Peyer's patch (tissue), 4 donors: ENCODE measurements around the gene HGFAC. TPM values are rescaled to one million over a fixed set of nuclear protein-coding genes. Genes with fewer than 3 reads are reported as not detected.

Experiments
- DNase-seq, 3 donors: peaks; one replicate each; pipeline ENCODE4 v3.0.0-alpha.2; 2017 to 2019
- H3K27ac ChIP-seq, 4 donors: fragments of 200-600 bp; sonication (generic); one replicate each; pipeline ENCODE4 v1.5.1; 2016 to 2019
- H3K27me3 ChIP-seq, 2 donors: fragments of 200-600 bp; sonication (generic); one replicate each; pipeline ENCODE4 v1.5.1; 2019
- H3K36me3 ChIP-seq, 3 donors: fragments of 200-600 bp; sonication (generic); one replicate each; pipeline ENCODE4 v1.5.1; 2016 to 2019
- H3K4me1 ChIP-seq, 4 donors: fragments of 200-600 bp; sonication (generic); one replicate each; pipeline ENCODE4 v1.5.1; 2016 to 2019
- H3K4me3 ChIP-seq, 4 donors: fragments of 200-600 bp; sonication (generic); 1 replicate in 3 of 4; 2 replicates in 1 of 4; pipeline ENCODE4 v1.5.1; 2016 to 2019; ENCODE audit warnings: mild to moderate bottlenecking in 1 of 4
- H3K9me3 ChIP-seq, 4 donors: fragments of 200-600 bp; sonication (generic); one replicate each; pipeline ENCODE4 v1.5.1; 2016 to 2019; ENCODE audit warnings: mild to moderate bottlenecking in 1 of 4
- CTCF ChIP-seq, 6 experiments: fragments of 450-650 bp in 4 of 6; fragments of 200-600 bp in 2 of 6; sonication (generic) in 1 of 6; IDR thresholded peaks; one replicate each; pipeline ENCODE4 v1.5.1; 2017 to 2019; ENCODE audit warnings: antibody characterized with exemption in 6 of 6, mild to moderate bottlenecking in 3 of 6, moderate library complexity in 1 of 6
- POLR2A ChIP-seq, 2 donors: fragments of 450-650 bp; IDR thresholded peaks; one replicate each; pipeline ENCODE4 v1.5.1; 2017; ENCODE audit warnings: antibody characterized with exemption in 2 of 2, mild to moderate bottlenecking in 2 of 2, moderate library complexity in 2 of 2
- total RNA-seq, 4 donors: library from RNA; depleted of rRNA; stranded (reverse); fragments of >200 nt; gene quantifications; one replicate each; pipeline ENCODE4 v1.1.0, GENCODE V29; 2016

HGFAC gene
- total RNA-seq, 4 donors from 2014 or later: not detected

DNA sequence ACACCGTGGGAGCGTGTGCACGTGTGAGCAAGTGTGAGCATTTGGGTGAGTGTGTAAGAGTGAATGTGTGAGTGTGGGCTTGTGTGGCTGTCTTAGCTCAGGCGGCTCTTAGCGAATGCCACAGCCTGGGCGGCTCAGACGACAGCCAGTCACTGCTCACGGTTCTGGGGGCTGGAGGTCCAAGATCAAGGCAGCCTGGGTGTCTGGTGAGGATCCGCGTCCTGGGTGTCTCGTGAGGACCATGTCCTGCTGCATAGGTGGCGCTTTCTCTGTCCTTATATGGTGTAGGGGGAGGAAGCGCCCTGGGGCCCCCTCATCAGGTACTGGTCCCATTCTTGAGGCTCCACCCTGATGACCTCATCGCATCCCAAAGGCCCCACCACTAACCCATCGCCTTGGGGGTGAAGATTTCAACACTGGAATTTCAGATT is 25.8 kb downstream of the HGFAC start:
- TF ChIP-seq CTCF (IDR thresholded peaks at IDR 0.05) (no peak), POLR2A (IDR thresholded peaks at IDR 0.05) (no peak)
- Histone ChIP-seq H3K27me3 (peaks cover 0 to 19% of the 10 kb centered on the region in 2 donors), H3K27ac (no peak overlapping the region), H3K4me3 (no peak overlapping the region), H3K36me3 (no peaks in the 10 kb centered on the region), H3K9me3 (no peaks in the 10 kb centered on the region), H3K4me1 (peaks cover 0 to 13% (median 5%) of the 10 kb centered on the region in 4 donors)
- no peak for DNase-seq

- TF ChIP-seq POLR2A (IDR thresholded peaks at IDR 0.05) (no peak), CTCF (IDR thresholded peaks at IDR 0.05) (no peak)
- Histone ChIP-seq H3K27me3 (peaks cover 0 to 14% of the 10 kb centered on the region in 2 donors), H3K4me1 (peaks cover 0 to 7% (median 5%) of the 10 kb centered on the region in 4 donors), H3K36me3 (no peaks in the 10 kb centered on the region), H3K4me3 (no peak overlapping the region), H3K9me3 (no peaks in the 10 kb centered on the region), H3K27ac (no peak overlapping the region)
- DNase-seq: no peak
Measured at GRCh38 chr4:3468154-3468553, 26.4 kb downstream of the HGFAC start.

- DNase-seq: no peak
- peaks cover 0 to 7% of the 10 kb centered on the region in 2 donors for H3K27me3 ChIP-seq
- H3K4me1 ChIP-seq: peaks cover 0 to under 1% (median 0%) of the 10 kb centered on the region in 4 donors
- H3K27ac ChIP-seq: no peak overlapping the region
- no peaks in the 10 kb centered on the region for H3K9me3 ChIP-seq
- H3K36me3 ChIP-seq: no peaks in the 10 kb centered on the region
- TF ChIP-seq CTCF (IDR thresholded peaks at IDR 0.05): no peak
- no peak for TF ChIP-seq POLR2A (IDR thresholded peaks at IDR 0.05)
- H3K4me3 ChIP-seq: no peak overlapping the region
Measured at GRCh38 chr4:3468804-3469203, 27.0 kb downstream of the HGFAC start.

DNA sequence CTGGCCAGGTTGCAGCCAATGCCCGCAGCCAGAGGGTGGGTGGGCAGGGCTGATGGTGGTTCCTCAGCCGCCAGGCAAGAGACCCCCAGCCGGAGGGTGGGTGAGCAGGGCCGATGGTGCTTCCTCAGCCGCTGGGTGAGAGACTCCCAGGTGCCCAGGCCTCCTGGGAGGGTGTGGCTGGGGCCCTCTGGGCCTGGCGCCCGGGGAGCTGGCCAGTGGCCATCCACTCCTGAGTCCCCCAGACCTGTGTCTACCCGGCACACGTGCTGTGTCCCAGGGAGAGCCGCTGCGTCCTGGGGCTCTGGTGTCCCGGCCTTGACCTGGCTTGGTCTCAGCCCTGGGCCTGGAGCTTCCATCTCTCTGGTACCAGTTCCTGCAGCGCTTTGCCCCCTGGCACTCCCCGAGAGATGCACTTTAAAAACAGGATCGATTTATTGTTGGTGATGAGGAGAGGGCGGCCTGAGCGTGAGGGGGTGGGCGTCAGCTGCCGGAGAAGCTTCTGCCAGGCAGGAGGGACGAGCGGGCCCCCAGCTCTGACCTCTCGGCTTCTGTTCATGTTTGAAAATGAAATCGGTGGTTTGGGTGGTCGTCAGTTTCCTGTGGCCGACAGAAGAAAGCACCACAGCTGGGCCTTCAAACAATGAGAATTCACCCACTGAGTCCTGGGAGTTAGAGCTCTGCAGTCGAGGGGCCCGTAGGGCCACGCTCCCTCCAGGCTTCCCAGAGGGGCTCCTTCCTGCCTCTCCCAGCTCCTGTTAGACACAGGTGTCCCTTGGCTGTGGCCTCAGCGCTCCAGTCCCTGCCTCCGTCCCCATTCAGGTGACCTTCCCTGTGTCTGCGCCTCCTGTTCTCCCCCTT is 27.8 kb downstream of the HGFAC start:
- H3K27ac ChIP-seq: no peak overlapping the region
- H3K9me3 ChIP-seq: no peaks in the 10 kb centered on the region
- no peak overlapping the region for H3K4me3 ChIP-seq
- H3K27me3 ChIP-seq: peaks cover 0 to 4% of the 10 kb centered on the region in 2 donors
- TF ChIP-seq CTCF (IDR thresholded peaks at IDR 0.05) (no peak), POLR2A (IDR thresholded peaks at IDR 0.05) (no peak)
- H3K36me3 ChIP-seq: no peaks in the 10 kb centered on the region
- no peaks in the 10 kb centered on the region for H3K4me1 ChIP-seq
- DNase-seq: no peak

- Histone ChIP-seq H3K27me3 (peaks cover 0 to under 1% of the 10 kb centered on the region in 2 donors), H3K4me3 (no peak overlapping the region), H3K36me3 (no peaks in the 10 kb centered on the region), H3K27ac (no peak overlapping the region), H3K9me3 (no peaks in the 10 kb centered on the region), H3K4me1 (no peaks in the 10 kb centered on the region)
- no peak for DNase-seq
- TF ChIP-seq CTCF (IDR thresholded peaks at IDR 0.05): no peak
- TF ChIP-seq POLR2A (IDR thresholded peaks at IDR 0.05): no peak
Measured at GRCh38 chr4:3470244-3471097, 28.7 kb downstream of the HGFAC start.
